ENCODE measurements around the gene NELL1. TPM values are rescaled to one million over a fixed set of nuclear protein-coding genes. Genes with fewer than 3 reads are reported as not detected.

NELL1 gene
- total and polyA plus RNA-seq, 2 donors (not counting 1 experiment from before 2014, with no cell fraction given): not detected

DNA sequence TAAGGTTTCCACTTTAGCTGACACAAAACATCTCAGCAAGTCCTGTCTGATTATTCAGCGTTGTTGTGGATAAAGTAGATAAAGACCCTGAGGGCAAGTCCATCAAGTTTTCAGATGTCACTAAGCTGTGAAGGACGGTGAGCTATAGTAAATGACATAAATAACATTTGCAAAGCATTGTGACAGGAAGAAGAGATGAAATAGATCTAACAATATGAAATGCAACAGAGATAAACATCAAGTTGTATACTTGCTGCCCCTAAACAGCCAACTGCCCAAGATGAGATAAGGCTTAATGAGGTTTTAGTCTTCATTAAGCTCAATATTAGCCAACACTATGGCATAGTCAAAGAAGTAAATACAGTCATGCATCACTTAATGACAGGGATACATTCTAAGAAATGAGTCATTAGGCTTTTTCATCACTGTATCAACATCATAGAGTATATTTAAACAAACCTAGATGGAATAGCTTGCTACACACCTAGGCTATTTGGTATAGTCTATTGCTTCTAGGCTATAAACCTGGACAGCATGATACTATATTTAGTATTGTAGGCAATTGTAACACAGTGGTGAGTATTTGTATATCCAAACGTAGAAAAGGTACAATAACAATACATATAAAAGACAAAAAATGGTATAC lies 898.4 kb downstream of the NELL1 start:
- no peaks in the 10 kb centered on the region for H3K36me3 ChIP-seq (ENCODE audit: control insufficient read depth, insufficient read depth, low read length)
- no peak overlapping the region for H2AFZ ChIP-seq (ENCODE audit: low read length)
- no peak for DNase-seq (ENCODE audit: low read depth in 2 of 2)
- H3K27ac ChIP-seq (ENCODE audit: insufficient read depth, low read length): no peak overlapping the region
- H3K9ac ChIP-seq (ENCODE audit: insufficient read depth, low read length): no peak overlapping the region
- H3K4me3 ChIP-seq (replicated peaks in 1 of 4; ENCODE audit: control extremely low read depth in 1 of 4, insufficient read depth in 1 of 4, low read depth in 3 of 4, low read length in 4 of 4): no peak overlapping the region
- H3K4me1 ChIP-seq (ENCODE audit: control insufficient read depth, extremely low read depth, insufficient read depth, low read length): no peaks in the 10 kb centered on the region
- TF ChIP-seq EZH2 (IDR thresholded peaks at IDR 0.05; ENCODE audit: low read length, missing control alignments) (no peak), CTCF (conservative IDR thresholded peaks at IDR 0.05 in 1 of 2, IDR thresholded peaks at IDR 0.05 in 1 of 2; ENCODE audit: low read depth in 1 of 2, low read length in 2 of 2) (no peak)
- H3K27me3 ChIP-seq (ENCODE audit: control insufficient read depth, insufficient read depth, low read length): no peaks in the 10 kb centered on the region
- H3K9me3 ChIP-seq (ENCODE audit: control insufficient read depth, insufficient read depth, low read depth, low read length): no peaks in the 10 kb centered on the region
- H4K20me1 ChIP-seq (ENCODE audit: control insufficient read depth, extremely low read depth, insufficient read depth, low read length): no peaks in the 10 kb centered on the region
- no peaks in the 10 kb centered on the region for H3K79me2 ChIP-seq (ENCODE audit: control insufficient read depth, insufficient read depth, low read length)
- H3K4me2 ChIP-seq (ENCODE audit: extremely low read depth, insufficient read depth, low read length): no peak overlapping the region

DNA sequence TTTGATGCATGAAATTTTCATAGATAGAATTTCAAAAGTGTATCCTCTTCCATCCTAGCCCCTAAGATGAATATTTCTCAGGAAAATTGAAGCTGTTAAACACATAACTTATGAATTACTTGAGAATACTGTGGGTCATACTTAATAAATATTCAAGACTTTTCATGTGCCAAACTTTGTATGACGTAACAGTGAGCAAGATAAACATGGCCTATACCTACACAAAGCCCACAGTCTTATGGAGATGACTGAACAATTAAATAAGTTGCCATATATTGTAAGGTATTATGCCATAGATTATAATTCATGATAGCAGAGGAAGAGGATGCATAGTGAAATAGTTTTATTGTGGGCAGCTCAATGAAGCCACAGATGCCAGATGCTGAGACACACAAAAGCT lies 902.8 kb downstream of the NELL1 start:
- Histone ChIP-seq H2AFZ (ENCODE audit: low read length) (no peak overlapping the region), H3K79me2 (ENCODE audit: control insufficient read depth, insufficient read depth, low read length) (no peaks in the 10 kb centered on the region), H3K9ac (ENCODE audit: insufficient read depth, low read length) (no peak overlapping the region), H3K27ac (ENCODE audit: insufficient read depth, low read length) (no peak overlapping the region), H3K4me1 (ENCODE audit: control insufficient read depth, extremely low read depth, insufficient read depth, low read length) (no peaks in the 10 kb centered on the region), H3K4me2 (ENCODE audit: extremely low read depth, insufficient read depth, low read length) (no peak overlapping the region), H4K20me1 (ENCODE audit: control insufficient read depth, extremely low read depth, insufficient read depth, low read length) (no peaks in the 10 kb centered on the region), H3K27me3 (ENCODE audit: control insufficient read depth, insufficient read depth, low read length) (no peaks in the 10 kb centered on the region), H3K36me3 (ENCODE audit: control insufficient read depth, insufficient read depth, low read length) (no peaks in the 10 kb centered on the region), H3K9me3 (ENCODE audit: control insufficient read depth, insufficient read depth, low read depth, low read length) (no peaks in the 10 kb centered on the region), H3K4me3 (replicated peaks in 1 of 4; ENCODE audit: control extremely low read depth in 1 of 4, insufficient read depth in 1 of 4, low read depth in 3 of 4, low read length in 4 of 4) (no peak overlapping the region)
- DNase-seq (ENCODE audit: low read depth in 2 of 2): no peak
- TF ChIP-seq CTCF (conservative IDR thresholded peaks at IDR 0.05 in 1 of 2, IDR thresholded peaks at IDR 0.05 in 1 of 2; ENCODE audit: low read depth in 1 of 2, low read length in 2 of 2) (no peak), EZH2 (IDR thresholded peaks at IDR 0.05; ENCODE audit: low read length, missing control alignments) (no peak)

GRCh38 chr11:21582791-21583190 lies 913.4 kb downstream of the NELL1 start:
- no peak for TF ChIP-seq EZH2 (IDR thresholded peaks at IDR 0.05; ENCODE audit: low read length, missing control alignments)
- TF ChIP-seq CTCF (conservative IDR thresholded peaks at IDR 0.05 in 1 of 2, IDR thresholded peaks at IDR 0.05 in 1 of 2; ENCODE audit: low read depth in 1 of 2, low read length in 2 of 2): no peak
- H3K36me3 ChIP-seq (ENCODE audit: control insufficient read depth, insufficient read depth, low read length): no peaks in the 10 kb centered on the region
- H2AFZ ChIP-seq (ENCODE audit: low read length): no peak overlapping the region
- no peaks in the 10 kb centered on the region for H3K27me3 ChIP-seq (ENCODE audit: control insufficient read depth, insufficient read depth, low read length)
- no peak for DNase-seq (ENCODE audit: low read depth in 2 of 2)
- H3K4me1 ChIP-seq (ENCODE audit: control insufficient read depth, extremely low read depth, insufficient read depth, low read length): no peaks in the 10 kb centered on the region
- H3K9me3 ChIP-seq (ENCODE audit: control insufficient read depth, insufficient read depth, low read depth, low read length): no peaks in the 10 kb centered on the region
- H3K79me2 ChIP-seq (ENCODE audit: control insufficient read depth, insufficient read depth, low read length): no peaks in the 10 kb centered on the region
- H3K27ac ChIP-seq (ENCODE audit: insufficient read depth, low read length): no peak overlapping the region
- no peak overlapping the region for H3K9ac ChIP-seq (ENCODE audit: insufficient read depth, low read length)
- no peak overlapping the region for H3K4me3 ChIP-seq (replicated peaks in 1 of 4; ENCODE audit: control extremely low read depth in 1 of 4, insufficient read depth in 1 of 4, low read depth in 3 of 4, low read length in 4 of 4)
- no peak overlapping the region for H3K4me2 ChIP-seq (ENCODE audit: extremely low read depth, insufficient read depth, low read length)
- H4K20me1 ChIP-seq (ENCODE audit: control insufficient read depth, extremely low read depth, insufficient read depth, low read length): no peaks in the 10 kb centered on the region
